ENCODE data around the gene GPR153. TPM values are rescaled to one million over a fixed set of nuclear protein-coding genes. Genes with fewer than 3 reads are reported as not detected.

GPR153 gene
- total and polyA plus RNA-seq, 10 donors, result 2.1 to 26.6 (median 12.4) TPM

DNA sequence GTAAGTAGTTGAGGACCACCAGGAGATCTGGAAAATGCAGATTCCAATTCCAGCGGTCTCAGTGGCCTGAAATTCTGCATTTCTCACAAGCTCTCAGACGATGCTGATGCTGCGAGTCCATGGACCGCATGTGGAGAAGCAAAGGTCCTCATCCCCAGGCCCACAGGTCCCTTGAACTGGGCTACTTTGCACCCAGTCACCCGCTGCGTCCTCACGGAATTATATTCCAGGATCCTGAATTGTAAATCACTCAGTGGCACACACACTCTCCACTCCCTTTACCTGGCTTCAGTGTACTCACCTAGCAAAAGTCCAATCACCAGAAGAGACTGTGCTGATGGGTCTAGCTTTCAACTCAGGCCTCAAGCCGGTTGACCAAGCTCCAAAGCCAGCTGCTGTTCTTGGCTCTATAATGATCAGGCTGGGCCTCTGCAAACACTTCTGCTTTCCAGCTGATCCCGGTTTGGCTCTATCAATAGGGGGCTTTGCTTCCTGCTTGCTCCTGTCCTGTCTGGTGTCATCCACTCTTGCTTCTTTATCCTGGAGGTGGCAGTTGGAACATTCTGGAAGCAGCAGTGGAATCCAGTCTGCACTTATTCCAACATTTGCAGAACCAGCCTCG is 60.6 kb downstream of the GPR153 start:
- H3K9me3 ChIP-seq, result no peaks in the 10 kb centered on the region
- peaks cover 24 to 57% (median 43%) of the 10 kb centered on the region in 6 donors for H3K4me1 ChIP-seq
- H3K36me3 ChIP-seq, result peaks cover 3 to 24% (median 21%) of the 10 kb centered on the region in 6 donors
- peak overlapping the region; percentile 70 to 90 (median 84) for H3K27ac ChIP-seq
- peak overlapping the region; percentile 76 to 100 (median 96) for H3K4me3 ChIP-seq
- H3K27me3 ChIP-seq (replicated peaks in 1 of 7), result peaks cover 0 to 12% (median 3%) of the 10 kb centered on the region in 7 donors
- intact Hi-C loops (cut with DNase I; ENCODE audit: low total_unique reads), result no loop called here
- TF ChIP-seq POLR2AphosphoS5 (IDR thresholded peaks at IDR 0.05) (no peak), POLR2A (IDR thresholded peaks at IDR 0.05) (no peak)
- TF ChIP-seq, protein P1, sequence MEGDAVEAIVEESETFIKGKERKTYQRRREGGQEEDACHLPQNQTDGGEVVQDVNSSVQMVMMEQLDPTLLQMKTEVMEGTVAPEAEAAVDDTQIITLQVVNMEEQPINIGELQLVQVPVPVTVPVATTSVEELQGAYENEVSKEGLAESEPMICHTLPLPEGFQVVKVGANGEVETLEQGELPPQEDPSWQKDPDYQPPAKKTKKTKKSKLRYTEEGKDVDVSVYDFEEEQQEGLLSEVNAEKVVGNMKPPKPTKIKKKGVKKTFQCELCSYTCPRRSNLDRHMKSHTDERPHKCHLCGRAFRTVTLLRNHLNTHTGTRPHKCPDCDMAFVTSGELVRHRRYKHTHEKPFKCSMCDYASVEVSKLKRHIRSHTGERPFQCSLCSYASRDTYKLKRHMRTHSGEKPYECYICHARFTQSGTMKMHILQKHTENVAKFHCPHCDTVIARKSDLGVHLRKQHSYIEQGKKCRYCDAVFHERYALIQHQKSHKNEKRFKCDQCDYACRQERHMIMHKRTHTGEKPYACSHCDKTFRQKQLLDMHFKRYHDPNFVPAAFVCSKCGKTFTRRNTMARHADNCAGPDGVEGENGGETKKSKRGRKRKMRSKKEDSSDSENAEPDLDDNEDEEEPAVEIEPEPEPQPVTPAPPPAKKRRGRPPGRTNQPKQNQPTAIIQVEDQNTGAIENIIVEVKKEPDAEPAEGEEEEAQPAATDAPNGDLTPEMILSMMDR (IDR thresholded peaks at IDR 0.05 in 8 of 11, conservative IDR thresholded peaks at IDR 0.05 in 3 of 11), result no peak
- DNase-seq, result no peak
- WGBS, 5 donors, result 74 to 79% (median 77%) methylated on average over 10 of the region's 10 CpGs

DNA sequence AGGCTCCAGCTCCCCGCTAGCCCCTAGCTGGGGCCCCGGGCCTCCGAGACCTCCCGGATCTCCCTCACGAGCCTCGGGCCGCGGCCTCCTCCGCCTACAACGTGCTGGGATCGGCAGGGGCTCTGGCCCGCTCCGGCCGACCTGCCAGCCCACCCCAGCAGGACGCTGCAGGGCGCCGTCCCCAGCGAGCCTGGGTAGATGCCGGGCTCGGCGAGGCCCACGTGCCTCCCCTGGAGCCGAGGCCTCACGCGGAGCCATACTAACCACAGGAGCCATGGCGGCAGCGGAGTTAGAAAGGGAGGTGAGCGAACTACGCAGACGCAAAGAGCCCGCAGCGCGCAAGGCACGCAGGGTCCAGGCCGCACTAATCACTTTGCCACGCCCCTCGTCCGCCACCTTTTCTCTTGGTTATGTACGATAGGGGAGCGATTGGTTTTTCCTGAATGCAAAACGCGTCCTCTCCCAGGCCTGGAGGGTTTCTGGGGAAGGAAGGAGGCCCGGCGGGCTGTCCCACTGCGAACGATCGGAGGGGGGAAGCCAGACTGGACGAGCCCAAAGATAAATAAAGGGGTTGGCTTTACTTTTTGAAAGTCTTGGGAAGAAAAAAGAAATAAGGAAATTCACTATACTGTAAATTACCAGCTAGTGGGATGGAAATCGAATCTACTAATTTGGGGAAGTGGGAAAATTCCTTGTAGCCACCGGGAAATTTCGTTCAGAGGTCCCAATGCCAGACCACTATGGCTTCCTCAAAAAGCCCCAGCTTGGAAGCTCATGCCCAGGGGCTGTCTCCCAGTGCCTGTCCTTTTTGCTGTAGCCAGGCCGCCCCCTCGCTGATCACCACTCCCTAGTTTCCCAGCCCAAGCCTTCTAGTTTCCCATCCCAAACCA is 61.4 kb downstream of the GPR153 start, which contains the start of gene RPL22:
TSS of gene RPL22 (minus strand) at position 298 of the 890 bp plus-strand sequence. CDS start at position 276, 22 bp downstream.
- Histone ChIP-seq H3K4me1 (peaks cover 18 to 57% (median 40%) of the 10 kb centered on the region in 6 donors), H3K27me3 (replicated peaks in 1 of 7) (peaks cover 0 to 5% (median 0%) of the 10 kb centered on the region in 7 donors), H3K27ac (peak within 1 kb of the TSS; percentile 70 to 90 (median 84)), H3K36me3 (peaks cover 3 to 31% (median 29%) of the 10 kb centered on the region in 6 donors), H3K9me3 (no peaks in the 10 kb centered on the region), H3K4me3 (peak within 1 kb of the TSS; percentile 76 to 100 (median 96))
- intact Hi-C loops (cut with DNase I; ENCODE audit: low total_unique reads), result no loop called here
- peak; percentile 99 for DNase-seq
- TF ChIP-seq, protein P1 (IDR thresholded peaks at IDR 0.05 in 8 of 11, conservative IDR thresholded peaks at IDR 0.05 in 3 of 11), result peak in 2 of 11 experiments; percentile 5 to 32
- peak; percentile 93 to 96 (median 96) for TF ChIP-seq POLR2AphosphoS5 (IDR thresholded peaks at IDR 0.05)
- TF ChIP-seq POLR2A (IDR thresholded peaks at IDR 0.05), result peak in 2 of 3 donors; percentile 38 to 52
- 1 to 3% (median 2%) methylated on average over 26 to 53 of the region's 53 CpGs for WGBS, 5 donors

DNA sequence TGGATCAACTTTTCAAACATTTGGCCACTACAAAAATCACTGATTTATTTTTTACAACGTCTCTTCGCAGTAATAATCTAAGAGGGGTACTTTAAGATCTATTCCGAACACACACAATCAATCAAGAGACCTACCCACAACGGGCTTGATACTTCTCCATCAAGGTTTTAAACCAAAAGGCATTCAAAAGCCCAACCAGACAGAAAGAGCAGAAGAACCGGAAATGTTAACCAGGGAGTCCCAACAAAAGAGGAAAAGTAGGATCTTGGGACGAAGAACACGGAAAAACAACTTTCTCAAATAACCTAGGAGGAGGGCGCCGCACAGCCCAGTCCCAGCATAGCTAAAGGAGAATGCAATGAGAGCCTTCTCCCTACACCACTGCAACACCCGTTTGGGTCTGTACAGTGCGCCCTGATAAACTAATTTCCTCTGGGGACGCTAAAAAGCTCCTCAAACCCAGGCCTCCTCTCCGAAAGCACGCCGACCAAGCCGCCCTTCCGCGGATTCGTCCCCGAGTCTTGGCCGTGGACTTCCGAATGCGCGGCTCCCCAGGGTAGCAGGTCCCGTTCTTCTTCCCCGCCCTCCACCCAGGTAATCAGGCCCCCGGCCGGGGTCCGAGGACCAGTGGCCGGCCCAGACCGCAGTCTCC is 62.1 kb downstream of the GPR153 start:
- Histone ChIP-seq H3K27me3 (replicated peaks in 1 of 7) (peaks cover 0 to 5% (median 0%) of the 10 kb centered on the region in 7 donors), H3K4me1 (peaks cover 18 to 57% (median 43%) of the 10 kb centered on the region in 6 donors), H3K9me3 (no peaks in the 10 kb centered on the region), H3K4me3 (peak overlapping the region; percentile 76 to 100 (median 96)), H3K36me3 (peaks cover 3 to 39% (median 36%) of the 10 kb centered on the region in 6 donors), H3K27ac (peak overlapping the region; percentile 70 to 90 (median 84))
- TF ChIP-seq, protein P1 (IDR thresholded peaks at IDR 0.05 in 8 of 11, conservative IDR thresholded peaks at IDR 0.05 in 3 of 11), result no peak
- TF ChIP-seq POLR2A (IDR thresholded peaks at IDR 0.05) (no peak), POLR2AphosphoS5 (IDR thresholded peaks at IDR 0.05) (no peak)
- WGBS, 5 donors, result 0 to 1% (median 1%) methylated on average over 22 to 31 of the region's 31 CpGs
- intact Hi-C loops (cut with DNase I; ENCODE audit: low total_unique reads), result no loop called here
- DNase-seq, result no peak
